HS-5 (cell line): ENCODE data around the gene PRDM2.

Experiments used
- DNase-seq: peaks from one replicate; pipeline ENCODE4 v3.0.0-alpha.2; 2012; ENCODE audit warnings: low read depth

The PRDM2 gene

DNA sequence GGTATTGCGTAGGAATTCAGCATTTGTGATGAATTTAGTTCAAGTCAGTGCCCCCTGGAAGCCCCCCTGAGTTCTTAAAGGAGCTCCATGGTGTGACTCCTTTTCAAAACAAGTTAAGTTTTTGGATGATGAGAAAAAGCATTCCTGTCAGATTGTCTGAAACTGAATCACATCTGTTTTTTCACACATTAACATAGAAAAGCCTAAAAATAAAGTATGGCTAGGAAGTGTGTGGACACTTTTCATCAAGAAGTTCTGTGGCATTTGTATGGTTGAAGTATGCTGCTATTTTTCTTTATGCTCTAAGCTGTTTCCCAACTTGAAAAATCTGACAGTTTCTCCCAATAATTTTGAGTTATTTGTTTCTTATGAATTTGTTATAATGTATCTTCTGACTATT is 33.7 kb downstream of the PRDM2 start:
- DNase-seq: no peak

GRCh38 chr1:13735168-13735930 is 35.4 kb downstream of the PRDM2 start:
- no peak for DNase-seq

GRCh38 chr1:13737398-13737797 is 37.4 kb downstream of the PRDM2 start:
- no peak for DNase-seq

DNA sequence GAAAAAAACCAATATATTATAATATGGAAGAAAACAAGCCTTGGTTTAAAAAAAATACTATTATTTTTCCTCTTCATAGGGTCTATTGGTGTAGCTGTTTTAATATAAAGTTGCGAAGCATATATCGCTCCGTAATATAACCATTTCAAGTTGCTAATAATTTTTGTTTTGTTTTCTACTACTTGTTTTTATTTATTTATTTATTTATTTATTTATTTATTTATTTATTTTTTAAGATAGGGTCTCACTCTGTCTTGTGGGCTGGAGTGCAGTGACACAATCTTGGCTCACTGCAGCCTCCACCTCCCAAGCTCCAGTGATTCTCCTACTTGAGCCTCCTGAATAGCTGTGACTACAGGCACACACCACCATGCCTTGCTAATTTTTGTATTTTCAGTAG is 46.4 kb downstream of the PRDM2 start:
- DNase-seq: no peak

DNA sequence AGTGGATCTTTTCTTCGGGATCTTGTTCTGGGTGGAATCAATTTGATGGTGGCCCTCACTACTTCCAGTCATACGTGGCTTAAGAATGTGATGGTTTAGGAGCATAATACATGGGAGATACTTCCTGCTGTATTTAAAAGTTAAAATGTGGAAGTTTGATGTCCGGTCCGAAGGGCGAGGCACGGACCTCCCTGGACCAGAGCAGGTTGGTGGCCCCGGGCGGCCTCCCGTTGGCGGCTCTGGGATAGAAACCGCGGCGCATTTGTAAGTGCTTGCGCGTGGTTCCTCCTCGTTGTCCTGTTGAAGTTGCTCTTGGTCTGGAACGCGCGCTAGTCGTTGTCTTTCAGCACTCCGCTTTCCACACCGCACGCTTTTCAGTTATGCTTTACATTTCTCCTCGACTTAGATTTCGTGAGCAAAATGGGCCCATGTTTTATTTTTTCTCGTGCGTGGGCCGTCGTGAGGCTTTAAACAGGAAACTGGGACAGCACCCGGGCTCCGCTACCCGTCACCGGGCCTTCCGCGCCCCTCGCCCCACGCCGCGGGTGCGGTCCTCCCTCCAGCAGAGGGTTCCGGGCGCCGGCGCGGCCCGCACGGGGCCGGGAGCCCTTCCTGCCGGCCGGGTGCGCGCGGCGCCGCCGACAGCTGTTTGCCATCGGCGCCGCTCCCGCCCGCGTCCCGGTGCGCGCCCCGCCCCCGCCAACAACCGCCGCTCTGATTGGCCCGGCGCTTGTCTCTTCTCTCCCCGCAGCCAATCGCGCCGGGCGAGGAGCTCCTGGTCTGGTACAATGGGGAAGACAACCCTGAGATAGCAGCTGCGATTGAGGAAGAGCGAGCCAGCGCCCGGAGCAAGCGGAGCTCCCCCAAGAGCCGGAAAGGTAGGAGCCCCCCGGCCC is 48.9 kb downstream of the PRDM2 start:
- DNase-seq: peak; percentile 67

DNA sequence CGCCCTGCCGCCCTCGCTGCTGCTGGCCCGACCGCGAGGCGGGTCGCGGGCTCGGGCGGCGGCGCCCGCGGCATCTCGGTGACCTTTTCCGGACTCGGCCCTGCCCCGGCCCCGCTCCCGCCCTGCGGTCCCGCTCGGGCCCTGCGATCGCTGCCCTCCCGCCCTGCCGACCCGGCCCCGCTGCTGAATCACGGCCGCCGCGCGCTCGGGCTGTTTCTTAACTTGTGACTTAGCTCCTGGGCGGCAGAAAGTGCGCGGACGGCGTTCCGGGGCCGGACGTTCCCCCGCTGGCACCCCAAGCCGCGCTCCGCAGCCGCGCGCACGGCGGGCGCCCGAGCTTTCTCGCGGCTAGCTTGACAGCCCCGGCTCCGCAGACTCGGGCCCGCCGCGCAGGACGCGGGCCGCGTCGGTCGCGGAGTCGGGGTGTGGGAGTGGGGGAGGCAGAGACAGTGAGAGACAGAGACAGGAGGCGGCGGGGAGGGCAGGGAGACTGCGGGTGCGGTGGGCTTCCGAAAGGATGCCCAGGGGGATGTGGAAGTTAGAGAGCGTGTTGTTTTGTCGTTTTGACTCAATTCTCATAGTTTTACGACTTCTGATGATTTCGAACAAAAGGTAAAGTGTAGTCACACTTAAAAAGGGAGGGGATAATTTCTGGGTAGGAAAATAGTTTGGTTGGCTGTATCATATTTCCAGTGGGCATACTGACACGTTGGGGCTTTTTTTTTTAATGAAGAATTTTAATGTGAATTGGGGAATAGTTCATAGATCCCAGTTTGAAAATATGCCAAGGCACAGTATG is 49.8 kb downstream of the PRDM2 start:
- DNase-seq: no peak

DNA sequence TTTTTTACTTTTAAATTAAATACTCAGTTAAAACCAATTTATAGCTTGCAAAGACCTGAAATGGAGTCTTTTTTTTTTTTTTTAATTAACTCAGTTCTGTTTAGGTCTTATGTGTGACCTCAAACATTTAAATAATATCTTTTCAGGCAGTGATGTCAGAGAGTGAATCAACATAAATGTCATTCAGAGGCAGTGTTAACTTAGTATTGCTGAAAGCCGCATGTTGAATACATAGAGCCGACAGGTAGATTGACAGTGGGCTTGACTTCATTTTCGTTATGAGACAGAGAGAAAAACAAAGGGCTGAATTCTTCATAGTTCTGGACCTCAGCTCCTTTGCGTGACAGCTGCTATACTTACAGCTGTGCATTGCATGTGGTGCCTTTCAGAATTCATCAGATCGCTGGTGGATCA is 51.5 kb downstream of the PRDM2 start:
- no peak for DNase-seq

GRCh38 chr1:13751985-13752384 is 52.0 kb downstream of the PRDM2 start:
- DNase-seq: no peak

- DNase-seq: no peak
Observed at GRCh38 chr1:13752852-13753251, 52.9 kb downstream of the PRDM2 start.

DNA sequence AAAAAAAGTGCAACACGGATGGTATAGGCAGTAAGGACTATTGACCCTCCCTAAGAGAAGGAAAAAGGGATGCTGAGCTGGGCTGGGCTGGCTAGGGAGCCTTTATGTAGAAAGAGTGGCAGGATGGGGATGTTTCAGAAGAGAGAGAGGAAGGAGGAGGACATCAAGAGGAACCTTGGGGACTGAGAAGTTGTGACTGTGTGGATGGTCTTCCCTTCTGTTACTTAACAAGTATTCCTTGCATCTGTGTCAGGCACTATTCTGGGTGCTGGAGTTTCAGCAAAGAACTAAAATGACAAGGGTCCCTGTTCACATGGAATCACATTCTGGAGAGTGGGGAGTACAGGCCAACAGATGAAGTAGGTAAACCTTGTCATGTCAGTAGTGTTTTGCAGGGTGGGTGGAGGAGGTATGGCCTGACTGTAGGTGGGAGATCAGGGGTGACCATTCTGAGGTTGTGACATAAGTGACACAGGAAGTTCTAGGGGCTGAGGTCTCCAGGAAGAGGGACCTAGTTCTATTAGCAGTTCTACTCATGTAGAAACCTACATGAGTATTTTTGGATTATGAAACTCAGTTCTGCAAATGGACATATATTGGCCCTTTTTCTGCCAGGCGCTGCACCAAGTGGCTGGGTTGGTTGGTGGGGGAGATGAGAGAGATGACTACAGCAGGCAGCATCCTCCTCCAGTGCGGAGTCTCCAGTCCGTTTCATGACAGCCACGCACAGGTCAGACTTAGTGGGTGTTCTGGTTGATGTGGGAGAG is 53.8 kb downstream of the PRDM2 start:
- no peak for DNase-seq

DNA sequence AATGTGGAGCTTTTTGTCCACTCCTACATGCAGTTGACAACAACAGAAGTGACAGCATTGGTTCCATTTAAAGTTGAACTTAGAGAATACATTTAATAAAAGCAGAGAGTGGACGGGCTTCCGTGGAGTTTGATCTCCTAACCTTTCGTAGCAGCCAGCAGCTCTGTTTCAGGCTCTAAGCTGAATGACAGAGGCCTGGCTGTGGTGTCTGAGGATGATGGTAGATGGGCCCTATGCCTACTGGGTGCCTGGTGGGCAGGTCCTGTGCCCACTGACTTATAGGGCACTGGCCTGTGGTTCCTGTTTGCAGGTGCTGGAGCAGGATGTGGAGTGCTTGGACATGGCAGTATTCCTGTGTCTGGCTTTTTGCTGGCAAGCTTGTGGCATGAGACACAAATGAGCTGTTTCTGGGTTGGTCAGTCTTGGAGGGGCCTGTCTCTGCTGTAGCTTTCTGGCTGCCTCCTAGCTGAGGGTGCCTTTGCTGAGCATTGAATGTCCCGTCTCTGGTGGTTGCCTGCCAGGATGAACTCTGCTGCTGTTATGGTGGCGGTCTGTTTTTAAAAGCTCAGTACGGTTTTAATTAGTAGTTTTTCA is 54.6 kb downstream of the PRDM2 start:
- DNase-seq: no peak

DNA sequence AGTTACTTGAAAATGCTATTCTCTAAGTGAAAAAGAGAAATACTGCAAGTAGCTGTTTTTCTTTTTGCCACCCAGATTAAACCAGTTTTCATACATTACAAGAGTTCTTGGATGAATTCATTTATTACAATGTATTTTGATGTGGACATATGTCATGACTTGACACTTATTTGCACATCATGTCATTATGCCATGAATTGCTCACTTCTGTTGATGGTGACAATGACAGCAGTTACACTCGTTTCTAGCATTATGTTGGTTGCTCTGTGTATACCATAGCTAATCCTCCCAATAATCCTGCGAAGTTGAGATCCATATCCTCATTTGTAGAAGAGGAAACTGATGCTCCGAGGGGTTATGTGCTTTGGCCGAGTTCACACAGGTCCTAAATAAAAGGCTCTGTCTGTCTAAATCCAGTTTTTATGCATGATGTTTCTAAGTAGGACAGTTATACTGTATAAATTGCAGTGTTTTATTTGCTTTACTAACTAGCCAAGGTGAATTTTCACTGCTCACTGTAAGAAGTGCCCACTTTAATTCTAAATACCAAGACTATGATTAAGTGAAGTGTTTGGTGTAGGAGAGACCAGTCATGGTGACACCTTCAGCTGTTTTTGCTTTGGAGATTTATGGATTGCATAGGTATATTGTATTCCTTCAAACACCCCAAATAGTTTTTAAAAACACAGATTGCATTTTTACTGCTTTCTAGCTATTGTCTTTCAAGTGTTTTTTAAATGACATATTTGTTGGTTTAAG is 56.7 kb downstream of the PRDM2 start:
- DNase-seq: no peak

DNA sequence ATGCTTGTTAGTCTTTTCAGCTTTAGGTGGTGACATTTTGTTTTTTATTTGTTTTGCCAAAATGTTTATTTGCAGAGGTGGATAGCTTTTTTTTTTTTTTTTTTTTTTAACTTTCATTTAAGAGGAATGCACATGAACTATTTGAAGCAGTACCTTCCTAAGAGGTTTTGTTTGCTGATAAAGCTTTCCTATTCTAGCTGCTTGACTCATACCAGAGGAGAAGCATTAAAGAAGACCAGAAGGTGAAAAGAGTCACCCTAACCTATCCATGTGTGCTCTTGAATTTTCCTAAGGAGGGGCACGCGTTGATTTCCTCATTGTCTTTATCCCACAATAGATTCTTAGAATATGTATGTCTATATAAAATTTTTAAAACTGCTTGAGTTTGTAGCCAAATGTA is 57.7 kb downstream of the PRDM2 start:
- no peak for DNase-seq

GRCh38 chr1:13759072-13759471 is 59.1 kb downstream of the PRDM2 start:
- DNase-seq: no peak

- no peak for DNase-seq
Observed at GRCh38 chr1:13760340-13760739, 60.4 kb downstream of the PRDM2 start.

GRCh38 chr1:13760921-13761320 is 60.9 kb downstream of the PRDM2 start:
- no peak for DNase-seq

GRCh38 chr1:13761883-13762282 is 61.9 kb downstream of the PRDM2 start:
- no peak for DNase-seq

DNA sequence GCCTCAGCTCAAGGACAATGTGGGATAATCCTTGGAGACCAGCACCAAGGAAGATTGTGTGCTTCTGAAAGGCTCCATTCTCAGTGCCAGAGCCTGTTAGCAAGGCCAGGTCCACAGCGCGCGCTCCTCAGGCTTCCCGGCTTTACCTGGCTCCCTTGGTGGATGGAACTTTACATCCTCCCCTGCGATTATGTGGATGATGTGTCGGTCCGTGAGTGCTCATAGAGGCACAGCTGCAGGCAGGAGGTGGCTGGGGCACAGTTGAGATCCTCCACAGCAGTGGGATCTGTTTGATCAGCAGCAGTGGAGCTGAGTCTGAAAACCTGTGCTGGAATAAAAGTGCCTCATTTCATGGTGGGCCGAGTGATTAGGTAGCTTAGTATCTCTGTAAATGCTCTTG is 62.7 kb downstream of the PRDM2 start:
- no peak for DNase-seq

DNA sequence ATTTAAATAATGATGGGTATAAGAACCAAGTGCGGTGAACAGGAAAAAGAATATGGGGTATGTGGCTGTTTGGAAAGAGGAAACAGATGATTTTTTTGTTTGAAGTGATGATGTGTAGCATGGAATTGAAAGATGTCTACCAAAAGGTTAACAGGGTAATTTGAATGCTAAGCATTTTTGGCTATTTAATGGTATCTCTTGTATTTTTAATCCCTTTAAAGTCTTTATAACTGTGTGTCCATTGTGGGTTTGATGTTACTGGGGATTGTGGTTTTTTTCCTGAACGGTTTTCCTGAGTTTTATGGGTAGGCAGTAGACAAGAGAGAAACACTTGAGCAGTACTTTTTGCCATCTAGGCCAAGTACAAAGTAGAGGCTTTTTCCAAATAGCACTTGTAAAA is 63.2 kb downstream of the PRDM2 start:
- DNase-seq: no peak

DNA sequence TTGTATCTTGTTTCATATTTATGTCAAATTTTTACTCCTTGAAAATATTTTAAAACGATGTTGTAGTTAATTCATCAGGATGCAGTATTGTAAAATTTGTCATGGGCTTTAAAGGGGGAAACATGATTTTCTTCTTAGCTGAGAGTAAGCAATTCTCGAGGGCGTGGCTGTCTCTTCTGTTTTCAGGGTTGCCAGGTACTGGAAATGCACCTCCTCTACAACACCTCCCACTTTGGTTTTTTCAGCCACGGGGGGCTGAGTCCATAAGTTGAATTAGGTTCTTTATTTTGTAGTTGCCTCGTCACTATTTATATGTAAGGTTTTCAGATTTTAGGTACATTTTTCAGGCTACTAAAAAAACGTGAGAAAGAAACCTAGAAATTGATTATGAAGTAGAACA is 64.0 kb downstream of the PRDM2 start:
- no peak for DNase-seq
